Left ventricle myocardium superior (tissue), 1 donor: ENCODE measurements around the gene LIN54. TPM values are rescaled to one million over a fixed set of nuclear protein-coding genes. Genes with fewer than 3 reads are reported as not detected.
"Not testable (repeated sequence)": the region's sequence is repeated elsewhere in the genome, so short reads cannot be mapped to it uniquely, and the experiment has no call there.

Source experiments
- ATAC-seq: fragments of 200-7000 bp; cut with Tn5 transposase; one replicate; pipeline ENCODE4 v1.9.1; 2020; ENCODE audit warnings: mild to moderate bottlenecking, moderate library complexity
- DNase-seq: peaks from one replicate; pipeline ENCODE4 v3.0.0-alpha.2; 2020
- intact Hi-C: fragments of 100-400 bp; cut with micrococcal nuclease; formaldehyde crosslinking; loops from one replicate; pipeline ENCODE4 v1.11.0; 2022
- long read RNA-seq: library from polyadenylated mRNA; unstranded; transcript quantifications from one replicate; pipeline ENCODE4 v2.0.0, GENCODE V29; 2021
- total RNA-seq: library from RNA; stranded (reverse); fragmentation: NEBNext Ultra II Directional; extraction: Animal tissue kit (Norgen Biotek cat#: 25700); gene quantifications from one replicate; pipeline ENCODE4 v1.2.1, GENCODE V29; 2021
- donor health status: DM: no; HTN: yes; CAD: no; lungs with severe emphysema.

The LIN54 gene
- total RNA-seq = 6.7 TPM
- long read RNA-seq, full-length matches to known transcripts = 3 of 9 reads
- long read RNA-seq, partial matches to known transcripts = 2 of 9 reads
- long read RNA-seq, other reads (novel, unspliced or antisense) = 4 of 9 reads

- intact Hi-C loops = no loop called here
These were observed at the start of gene LIN54 for GRCh38 chr4:83010522-83011318. TSS of gene LIN54 (minus strand) at chr4:83010823. CDS start at chr4:82984844, 25,979 bp downstream.

GRCh38 chr4:83054928-83055327 lies 44.3 kb upstream of the LIN54 start:
- no peak for DNase-seq
- intact Hi-C loops = no loop called here

More at GRCh38 chr4:83010522-83011318, at the start of gene LIN54:
- peak; percentile 57 for ATAC-seq
- peak; percentile 86 for DNase-seq

GRCh38 chr4:83048781-83049180 lies 38.2 kb upstream of the LIN54 start:
- intact Hi-C loops, DNase-seq, ATAC-seq: not testable (repeated sequence)

More at GRCh38 chr4:83054928-83055327, 44.3 kb upstream of the LIN54 start:
- no peak for ATAC-seq

GRCh38 chr4:83046693-83047473 lies 36.3 kb upstream of the LIN54 start:
- DNase-seq = no peak
- intact Hi-C loops = no loop called here
- no peak for ATAC-seq

- intact Hi-C loops = no loop called here
- ATAC-seq = no peak
- DNase-seq = no peak
These were observed 33.3 kb upstream of the LIN54 start for GRCh38 chr4:83043801-83044407.

- DNase-seq, ATAC-seq, intact Hi-C loops: not testable (repeated sequence)
These were observed 32.5 kb upstream of the LIN54 start for GRCh38 chr4:83043157-83043556.

GRCh38 chr4:83040269-83040668 lies 29.6 kb upstream of the LIN54 start:
- DNase-seq = no peak
- intact Hi-C loops = no loop called here
- ATAC-seq = no peak

- no peak for DNase-seq
- no peak for ATAC-seq
- intact Hi-C loops = no loop called here
These were observed 26.5 kb upstream of the LIN54 start for GRCh38 chr4:83036991-83037665.

GRCh38 chr4:83034630-83035494 lies 24.2 kb upstream of the LIN54 start, which contains the start of gene COPS4:
TSS of gene COPS4 (plus strand) at chr4:83035183. CDS start at chr4:83035225, 42 bp downstream.
- intact Hi-C loops = no loop called here
- DNase-seq (peak; percentile 97), ATAC-seq (peak; percentile 100)

- intact Hi-C loops = no loop called here
- DNase-seq = no peak
- ATAC-seq = no peak
These were observed 19.1 kb upstream of the LIN54 start for GRCh38 chr4:83029688-83030087.

- intact Hi-C loops = no loop called here
- no peak for ATAC-seq
- DNase-seq = no peak
These were observed 18.4 kb upstream of the LIN54 start for GRCh38 chr4:83028976-83029375.

GRCh38 chr4:83025563-83025962 lies 14.9 kb upstream of the LIN54 start:
- intact Hi-C loops = no loop called here
- no peak for DNase-seq
- ATAC-seq = no peak

- ATAC-seq (no peak), DNase-seq (no peak)
- intact Hi-C loops = no loop called here
These were observed 13.6 kb upstream of the LIN54 start for GRCh38 chr4:83024233-83024632.

- intact Hi-C loops, ATAC-seq, DNase-seq: not testable (repeated sequence)
These were observed 13.0 kb upstream of the LIN54 start for GRCh38 chr4:83023599-83023998.

GRCh38 chr4:83022724-83023450 lies 12.3 kb upstream of the LIN54 start:
- ATAC-seq (no peak), DNase-seq (no peak)
- intact Hi-C loops = no loop called here

- ATAC-seq (no peak), DNase-seq (no peak)
- intact Hi-C loops = no loop called here
These were observed 9.3 kb upstream of the LIN54 start for GRCh38 chr4:83019794-83020494.

- ATAC-seq (no peak), DNase-seq (no peak)
- intact Hi-C loops = no loop called here
These were observed 3.3 kb upstream of the LIN54 start for GRCh38 chr4:83013902-83014301.
